IMR-90 (cell line): ENCODE results near the gene MAP3K9. TPM values are rescaled to one million over a fixed set of nuclear protein-coding genes. Genes with fewer than 3 reads are reported as not detected.

ENCODE experiments used
- ATAC-seq: fragments of 200-7000 bp; cut with Tn5 transposase; 2 replicates; pipeline ENCODE4 v1.9.1; 2020; ENCODE audit warnings: low read depth, mild to moderate bottlenecking, moderate library complexity
- BruUV-seq: library from RNA; stranded (reverse); fragments of 400-500 nt; replicated peaks from 2 replicates; lab custom pipeline; 2021; lab: Mats Ljungman, UMichigan
- CTCF ChIA-PET: fragments of 300-600 bp; formaldehyde crosslinking; extraction: SDS; loops from one replicate; lab custom pipeline; 2021; ENCODE audit warnings: antibody characterized with exemption; lab: Yijun Ruan, JAX
- POLR2A ChIA-PET: fragments of 300-600 bp; sonication (Branson Sonifier 250); formaldehyde crosslinking; loops from one replicate; lab custom pipeline; 2022; ENCODE audit warnings: antibody characterized with exemption; ENCODE audit not compliant: unreplicated experiment; lab: Charles Lee
- DNase-seq: peaks from one replicate; pipeline ENCODE4 v3.0.0; 2013
- H2AFZ ChIP-seq: replicated peaks from 2 replicates; pipeline ENCODE3; 2013; ENCODE audit warnings: low read length, mild to moderate bottlenecking; ENCODE audit not compliant: poor library complexity
- H2AK5ac ChIP-seq: 2 replicates; pipeline ENCODE4 v1.6.1; 2013; ENCODE audit warnings: low read depth, low read length, inconsistent platforms
- H2AK9ac ChIP-seq: replicated peaks from 2 replicates; pipeline ENCODE3; 2013; ENCODE audit warnings: mild to moderate bottlenecking, low read depth, low read length, moderate library complexity; ENCODE audit not compliant: poor library complexity
- H2BK120ac ChIP-seq: 2 replicates; pipeline ENCODE4 v1.6.1; 2013; ENCODE audit warnings: low read depth, low read length, inconsistent platforms
- H2BK15ac ChIP-seq: 3 replicates; pipeline ENCODE4 v1.6.1; 2013; ENCODE audit warnings: low read depth, low read length, inconsistent platforms
- H2BK20ac ChIP-seq: 2 replicates; pipeline ENCODE4 v1.6.1; 2013; ENCODE audit warnings: low read depth, mild to moderate bottlenecking, inconsistent platforms, low read length, moderate library complexity
- H2BK5ac ChIP-seq: 2 replicates; pipeline ENCODE4 v1.6.1; 2013; ENCODE audit warnings: mild to moderate bottlenecking, low read depth, low read length, inconsistent platforms; ENCODE audit not compliant: poor library complexity, severe bottlenecking
- H3K14ac ChIP-seq: replicated peaks from 2 replicates; pipeline ENCODE4 v1.6.1; 2013; ENCODE audit warnings: low read depth, low read length, inconsistent platforms
- H3K18ac ChIP-seq: 2 replicates; pipeline ENCODE4 v1.6.1; 2013; ENCODE audit warnings: low read depth, low read length, control low read depth
- H3K23ac ChIP-seq: 2 replicates; pipeline ENCODE4 v1.6.1; 2013; ENCODE audit warnings: low read depth, low read length, inconsistent platforms
- H3K27ac ChIP-seq: 2 replicates; pipeline ENCODE4 v1.5.1; 2013; ENCODE audit warnings: mild to moderate bottlenecking, control low read depth, low read length; ENCODE audit not compliant: insufficient read depth
- H3K27me3 ChIP-seq: 2 replicates; pipeline ENCODE4 v1.6.1; 2013; ENCODE audit warnings: low read length; ENCODE audit not compliant: control insufficient read depth, insufficient read depth
- H3K36me3 ChIP-seq: 2 replicates; pipeline ENCODE4 v1.6.1; 2013; ENCODE audit warnings: low read length, mixed read lengths; ENCODE audit not compliant: control insufficient read depth, insufficient read depth
- H3K4ac ChIP-seq: 2 replicates; pipeline ENCODE4 v1.6.1; 2013; ENCODE audit warnings: low read depth, low read length, inconsistent platforms
- H3K4me1 ChIP-seq: 2 replicates; pipeline ENCODE4 v1.6.1; 2013; ENCODE audit warnings: low read length, mixed read lengths; ENCODE audit not compliant: control insufficient read depth, insufficient read depth
- H3K4me2 ChIP-seq: 2 replicates; pipeline ENCODE4 v1.6.1; 2013; ENCODE audit warnings: low read depth, mild to moderate bottlenecking, control low read depth, low read length, moderate library complexity
- H3K4me3 ChIP-seq: 2 replicates; pipeline ENCODE4 v1.5.1; 2013; ENCODE audit warnings: low read depth, mild to moderate bottlenecking, control low read depth, low read length, moderate library complexity; ENCODE audit not compliant: insufficient read depth
- H3K56ac ChIP-seq: 2 replicates; pipeline ENCODE4 v1.6.1; 2013; ENCODE audit warnings: low read length, inconsistent platforms; ENCODE audit not compliant: insufficient read depth; ENCODE audit errors: extremely low read depth
- H3K79me1 ChIP-seq, 2 experiments: 2 replicates each; pipeline ENCODE4 v1.6.1; 2013; ENCODE audit warnings: low read length in 2 of 2, inconsistent platforms in 1 of 2, low read depth in 1 of 2
- H3K9ac ChIP-seq: 2 replicates; pipeline ENCODE4 v1.6.1; 2013; ENCODE audit warnings: low read depth, low read length, control low read depth
- H3K9me1 ChIP-seq: 2 replicates; pipeline ENCODE4 v1.6.1; 2013; ENCODE audit warnings: low read length, inconsistent platforms; ENCODE audit not compliant: insufficient read depth
- H3K9me3 ChIP-seq: 2 replicates; pipeline ENCODE4 v1.6.1; 2013; ENCODE audit warnings: low read length; ENCODE audit not compliant: control insufficient read depth, insufficient read depth
- H4K20me1 ChIP-seq: 2 replicates; pipeline ENCODE4 v1.6.1; 2013; ENCODE audit warnings: low read length, inconsistent platforms; ENCODE audit not compliant: insufficient read depth
- H4K5ac ChIP-seq: 2 replicates; pipeline ENCODE4 v1.6.1; 2013; ENCODE audit warnings: mild to moderate bottlenecking, low read depth, low read length, control low read depth
- H4K8ac ChIP-seq, 2 experiments: 2 replicates each; pipeline ENCODE4 v1.6.1; 2013; ENCODE audit warnings: low read depth in 2 of 2, low read length in 2 of 2, control low read depth in 1 of 2, inconsistent platforms in 1 of 2
- H4K91ac ChIP-seq: 2 replicates; pipeline ENCODE4 v1.6.1; 2013; ENCODE audit warnings: low read depth, low read length, inconsistent platforms; ENCODE audit not compliant: insufficient read depth
- BHLHE40 ChIP-seq: fragments of 150-350 bp; IDR thresholded peaks from 2 replicates; pipeline ENCODE4 v1.6.1; 2016; ENCODE audit warnings: mild to moderate bottlenecking, low read depth, low read length
- CEBPB ChIP-seq: IDR thresholded peaks from 2 replicates; pipeline ENCODE4 v1.6.1; 2012; ENCODE audit warnings: low read depth, low read length, improper control_type of control experiment
- CHD1 ChIP-seq: IDR thresholded peaks from 2 replicates; pipeline ENCODE4 v1.6.1; 2012; ENCODE audit warnings: low read depth, low read length, improper control_type of control experiment
- CTCF ChIP-seq: conservative IDR thresholded peaks from 2 replicates; pipeline ENCODE4 v1.5.1; 2012; ENCODE audit warnings: mild to moderate bottlenecking, low read depth, low read length, improper control_type of control experiment
- FOS ChIP-seq: fragments of 150-350 bp; IDR thresholded peaks from 2 replicates; pipeline ENCODE4 v1.6.1; 2016; ENCODE audit warnings: low read depth, low read length
- MAFK ChIP-seq: IDR thresholded peaks from 2 replicates; pipeline ENCODE4 v1.6.1; 2012; ENCODE audit warnings: low read depth, low read length, improper control_type of control experiment
- MAZ ChIP-seq: IDR thresholded peaks from 2 replicates; pipeline ENCODE4 v1.6.1; 2012; ENCODE audit warnings: low read depth, mild to moderate bottlenecking, low read length, improper control_type of control experiment, moderate library complexity, borderline replicate concordance
- MXI1 ChIP-seq: IDR thresholded peaks from 2 replicates; pipeline ENCODE4 v1.6.1; 2012; ENCODE audit warnings: low read depth, mild to moderate bottlenecking, low read length, moderate library complexity, borderline replicate concordance
- NFE2L2 ChIP-seq: fragments of 150-350 bp; IDR thresholded peaks from 2 replicates; pipeline ENCODE4 v1.6.1; 2016; ENCODE audit warnings: low read depth, mild to moderate bottlenecking, low read length
- POLR2A ChIP-seq: IDR thresholded peaks from 2 replicates; pipeline ENCODE4 v1.6.1; 2012; ENCODE audit warnings: mild to moderate bottlenecking, low read depth, low read length
- RAD21 ChIP-seq: IDR thresholded peaks from 2 replicates; pipeline ENCODE4 v1.6.1; 2012; ENCODE audit warnings: low read length, improper control_type of control experiment
- RCOR1 ChIP-seq: IDR thresholded peaks from 2 replicates; pipeline ENCODE4 v1.6.1; 2012; ENCODE audit warnings: mild to moderate bottlenecking, low read length, improper control_type of control experiment; ENCODE audit not compliant: insufficient replicate concordance
- RFX5 ChIP-seq: IDR thresholded peaks from 2 replicates; pipeline ENCODE4 v1.8.0; 2012; ENCODE audit warnings: low read depth, mild to moderate bottlenecking, low read length, moderate library complexity
- SMC3 ChIP-seq: fragments of 150-350 bp; IDR thresholded peaks from 2 replicates; pipeline ENCODE4 v1.6.1; 2016; ENCODE audit warnings: low read depth, mild to moderate bottlenecking, antibody characterized with exemption, low read length, moderate library complexity
- USF2 ChIP-seq: fragments of 150-350 bp; IDR thresholded peaks from 2 replicates; pipeline ENCODE4 v1.6.1; 2017; ENCODE audit warnings: mild to moderate bottlenecking, antibody characterized with exemption, low read length, low read depth
- WGBS, 2 experiments: methylation state at CpG; one replicate each; pipeline versions ENCODE4 v1.1.5 to v1.1.7; 2013; ENCODE audit warnings: missing lambda C conversion rate in 2 of 2; ENCODE audit not compliant: insufficient read length in 1 of 2; ENCODE audit errors: extremely low coverage in 2 of 2; 5-methylcytosine and 5-hydroxymethylcytosine counted together
- dilution Hi-C: fragments of 300-500 bp; cut with HindIII; formaldehyde crosslinking; loops from one replicate; pipeline ENCODE4 v1.14.3; 2018; ENCODE audit warnings: low sequenced_read_pairs; ENCODE audit not compliant: unreplicated experiment
- in situ Hi-C: fragments of 300-500 bp; cut with MboI; formaldehyde crosslinking; loops from 3 replicates; pipeline ENCODE4 v1.14.3; 2019; ENCODE audit warnings: low sequenced_read_pairs, inconsistent platforms, mixed read lengths
- intact Hi-C: fragments of 100-400 bp; cut with micrococcal nuclease; formaldehyde crosslinking; loops from 2 replicates; pipeline ENCODE4 v1.10.0; 2022
- polyA plus RNA-seq, 3 experiments: library from polyadenylated mRNA; depleted of rRNA; stranded (reverse); fragments of >200 nt; gene quantifications; 2 replicates each; pipeline ENCODE4 v1.2.3, GENCODE V29; 2012; ENCODE audit warnings: low replicate concordance in 1 of 3
- total RNA-seq: library from RNA; depleted of rRNA; stranded (reverse); fragments of >200 nt; gene quantifications from 2 replicates; pipeline ENCODE4 v1.2.3, GENCODE V29; 2012
- TF ChIP-seq, protein P1 (sequence below): fragments of 150-350 bp; IDR thresholded peaks from 2 replicates; pipeline ENCODE4 v1.6.1; 2016; ENCODE audit warnings: low read depth, mild to moderate bottlenecking, low read length, moderate library complexity, borderline replicate concordance

MAP3K9 gene
- total and polyA plus RNA-seq, 2 of the 4 experiments (the other 2 are of a cell fraction): 0.17 to 0.18 TPM

GRCh38 chr14:70704960-70705359, 104.4 kb downstream of the MAP3K9 start:
- intact Hi-C loops (no loop called here), dilution Hi-C loops (no loop called here), in situ Hi-C loops (no loop called here)
- Histone ChIP-seq H3K9me3 (no peaks in the 10 kb centered on the region), H4K20me1 (no peaks in the 10 kb centered on the region), H3K14ac (no peak overlapping the region), H2AK5ac (no peak overlapping the region), H3K4me3 (no peak overlapping the region), H3K9me1 (no peaks in the 10 kb centered on the region), H3K27me3 (peaks cover 11% of the 10 kb centered on the region), H4K91ac (no peak overlapping the region), H3K79me1 (no peaks in the 10 kb centered on the region), H3K4me2 (no peak overlapping the region), H3K18ac (no peak overlapping the region), H3K27ac (no peak overlapping the region), H4K8ac (no peak overlapping the region), H3K4ac (no peak overlapping the region), H3K56ac (no peak overlapping the region), H2AFZ (no peak overlapping the region), H3K36me3 (no peaks in the 10 kb centered on the region), H3K23ac (no peak overlapping the region), H3K9ac (no peak overlapping the region), H2AK9ac (no peak overlapping the region), H2BK20ac (no peak overlapping the region), H3K4me1 (no peaks in the 10 kb centered on the region), H2BK120ac (no peak overlapping the region), H2BK15ac (no peak overlapping the region), H4K5ac (no peak overlapping the region), H2BK5ac (no peak overlapping the region)
- POLR2A ChIA-PET: no interaction called here
- no TSS peak for BruUV-seq
- WGBS, 2 experiments: no CpG with 5 or more reads among the region's 1 CpG
- ATAC-seq (no peak), DNase-seq (no peak)
- TF ChIP-seq RCOR1 (no peak), CEBPB (no peak), CTCF (no peak), NFE2L2 (no peak), BHLHE40 (no peak), SMC3 (no peak), FOS (no peak), MAFK (no peak), RFX5 (no peak), MAZ (no peak), MXI1 (no peak), USF2 (no peak), CHD1 (no peak), POLR2A (no peak), RAD21 (no peak)
- TF ChIP-seq, protein P1, sequence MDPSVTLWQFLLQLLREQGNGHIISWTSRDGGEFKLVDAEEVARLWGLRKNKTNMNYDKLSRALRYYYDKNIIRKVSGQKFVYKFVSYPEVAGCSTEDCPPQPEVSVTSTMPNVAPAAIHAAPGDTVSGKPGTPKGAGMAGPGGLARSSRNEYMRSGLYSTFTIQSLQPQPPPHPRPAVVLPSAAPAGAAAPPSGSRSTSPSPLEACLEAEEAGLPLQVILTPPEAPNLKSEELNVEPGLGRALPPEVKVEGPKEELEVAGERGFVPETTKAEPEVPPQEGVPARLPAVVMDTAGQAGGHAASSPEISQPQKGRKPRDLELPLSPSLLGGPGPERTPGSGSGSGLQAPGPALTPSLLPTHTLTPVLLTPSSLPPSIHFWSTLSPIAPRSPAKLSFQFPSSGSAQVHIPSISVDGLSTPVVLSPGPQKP: no peak
- CTCF ChIA-PET: no interaction called here
